MCF 10A (cell line): Measurements from ENCODE around the gene SLC46A2. TPM values are rescaled to one million over a fixed set of nuclear protein-coding genes. Genes with fewer than 3 reads are reported as not detected.
A peak's percentile ranks its signal among the peaks of the same experiment; 100 is the strongest.

Experiments
- BruUV-seq: library from RNA; stranded (reverse); fragments of 400-500 nt; replicated peaks from 2 replicates; lab custom pipeline; 2021; lab: Mats Ljungman, UMichigan
- CTCF ChIA-PET: fragments of 300-600 bp; sonication (Branson Sonifier 250); formaldehyde crosslinking; extraction: SDS; loops from one replicate; lab custom pipeline; 2021; ENCODE audit warnings: antibody characterized with exemption, inconsistent platforms; lab: Yijun Ruan, JAX
- POLR2A ChIA-PET: fragments of 300-600, 350-650 bp; sonication (Branson Sonifier 250); formaldehyde crosslinking; extraction: SDS; loops from one replicate; lab custom pipeline; 2020; ENCODE audit warnings: antibody characterized with exemption, inconsistent platforms; lab: Yijun Ruan, JAX
- DNase-seq: peaks from one replicate; pipeline ENCODE4 v3.0.0-alpha.2; 2018; ENCODE audit not compliant: unreplicated experiment
- H3K27ac Mint-ChIP-seq: one replicate; pipeline ENCODE4 v1.8.0; 2022; ENCODE audit warnings: mild to moderate bottlenecking, low read depth, mixed read lengths; ENCODE audit not compliant: unreplicated experiment
- H3K27me3 Mint-ChIP-seq: one replicate; pipeline ENCODE4 v1.8.0; 2022; ENCODE audit warnings: mixed read lengths; ENCODE audit not compliant: insufficient read depth, unreplicated experiment
- H3K36me3 Mint-ChIP-seq: one replicate; pipeline ENCODE4 v1.8.0; 2022; ENCODE audit warnings: mild to moderate bottlenecking, moderate library complexity, mixed read lengths; ENCODE audit not compliant: insufficient read depth, unreplicated experiment
- H3K4me1 Mint-ChIP-seq: one replicate; pipeline ENCODE4 v1.8.0; 2022; ENCODE audit warnings: mixed read lengths; ENCODE audit not compliant: insufficient read depth, unreplicated experiment
- H3K4me3 Mint-ChIP-seq: one replicate; pipeline ENCODE4 v1.8.0; 2022; ENCODE audit warnings: mild to moderate bottlenecking, moderate library complexity, mixed read lengths; ENCODE audit not compliant: unreplicated experiment
- H3K9me3 Mint-ChIP-seq: one replicate; pipeline ENCODE4 v1.8.0; 2022; ENCODE audit warnings: mixed read lengths; ENCODE audit not compliant: unreplicated experiment
- intact Hi-C: fragments of 100-400 bp; cut with micrococcal nuclease; formaldehyde crosslinking; loops from 2 replicates; pipeline ENCODE4 v1.14.1; 2022
- total RNA-seq: library from RNA; stranded (reverse); gene quantifications from 2 replicates; pipeline ENCODE4 v1.2.3, GENCODE V29; 2022
- TF ChIP-seq, protein P1 (sequence below): fragments of 200-600 bp; IDR thresholded peaks from one replicate; pipeline ENCODE4 v1.8.0; 2022; ENCODE audit warnings: antibody characterized with exemption, mild to moderate bottlenecking; ENCODE audit not compliant: unreplicated experiment

SLC46A2 gene
- total RNA-seq, 1 experiment from 2014 or later, result not detected

DNA sequence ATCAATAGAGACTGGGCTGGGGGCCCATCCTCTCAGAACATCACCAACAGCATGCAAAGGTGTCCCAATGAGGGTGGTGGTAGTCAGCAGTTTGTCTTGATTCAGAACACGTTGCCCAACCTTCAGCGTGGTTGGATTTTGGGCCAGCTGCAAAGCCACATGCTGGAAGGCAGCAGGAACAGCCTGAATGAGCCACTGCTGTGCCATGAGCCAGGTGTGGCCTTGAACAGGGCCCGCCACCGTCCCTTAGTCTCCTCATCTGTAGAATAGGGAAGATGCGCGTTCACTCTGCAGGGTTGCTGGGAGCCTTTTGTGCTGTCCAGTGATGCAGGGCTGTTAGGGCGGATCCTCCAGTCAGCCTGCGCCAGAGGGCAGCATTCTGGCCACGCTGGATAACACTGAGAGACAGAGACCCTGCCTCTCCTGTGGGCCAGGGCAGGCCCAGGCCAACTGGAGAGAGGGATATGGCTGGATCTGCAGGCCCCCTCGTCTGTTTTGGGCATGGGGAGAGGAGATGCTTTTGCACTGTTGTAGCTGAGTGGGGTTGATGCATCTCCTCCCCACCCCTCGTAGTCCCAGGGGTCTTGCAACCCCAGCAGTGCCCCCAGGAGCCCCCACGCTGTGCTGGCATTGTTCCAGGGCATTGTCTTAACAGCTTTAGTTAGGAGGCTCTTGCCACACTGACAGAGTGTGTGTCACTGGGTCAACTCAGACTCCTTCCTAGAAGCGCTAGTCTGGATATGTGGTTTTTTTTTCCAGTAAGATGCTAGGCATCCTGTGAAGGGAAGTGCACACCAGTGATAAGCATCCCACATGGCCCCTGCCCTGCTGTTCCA lies 42.1 kb downstream of the SLC46A2 start:
- Mint-ChIP-seq H3K4me3 (no peak overlapping the region), H3K27me3 (no peaks in the 10 kb centered on the region), H3K36me3 (peaks cover 12% of the 10 kb centered on the region), H3K4me1 (peaks cover 4% of the 10 kb centered on the region), H3K9me3 (no peaks in the 10 kb centered on the region), H3K27ac (no peak overlapping the region)
- TF ChIP-seq, protein P1, sequence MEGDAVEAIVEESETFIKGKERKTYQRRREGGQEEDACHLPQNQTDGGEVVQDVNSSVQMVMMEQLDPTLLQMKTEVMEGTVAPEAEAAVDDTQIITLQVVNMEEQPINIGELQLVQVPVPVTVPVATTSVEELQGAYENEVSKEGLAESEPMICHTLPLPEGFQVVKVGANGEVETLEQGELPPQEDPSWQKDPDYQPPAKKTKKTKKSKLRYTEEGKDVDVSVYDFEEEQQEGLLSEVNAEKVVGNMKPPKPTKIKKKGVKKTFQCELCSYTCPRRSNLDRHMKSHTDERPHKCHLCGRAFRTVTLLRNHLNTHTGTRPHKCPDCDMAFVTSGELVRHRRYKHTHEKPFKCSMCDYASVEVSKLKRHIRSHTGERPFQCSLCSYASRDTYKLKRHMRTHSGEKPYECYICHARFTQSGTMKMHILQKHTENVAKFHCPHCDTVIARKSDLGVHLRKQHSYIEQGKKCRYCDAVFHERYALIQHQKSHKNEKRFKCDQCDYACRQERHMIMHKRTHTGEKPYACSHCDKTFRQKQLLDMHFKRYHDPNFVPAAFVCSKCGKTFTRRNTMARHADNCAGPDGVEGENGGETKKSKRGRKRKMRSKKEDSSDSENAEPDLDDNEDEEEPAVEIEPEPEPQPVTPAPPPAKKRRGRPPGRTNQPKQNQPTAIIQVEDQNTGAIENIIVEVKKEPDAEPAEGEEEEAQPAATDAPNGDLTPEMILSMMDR, result no peak
- CTCF ChIA-PET, result no interaction called here
- no peak for DNase-seq
- intact Hi-C loops, result no loop called here
- POLR2A ChIA-PET, result no interaction called here
- no TSS peak for BruUV-seq

DNA sequence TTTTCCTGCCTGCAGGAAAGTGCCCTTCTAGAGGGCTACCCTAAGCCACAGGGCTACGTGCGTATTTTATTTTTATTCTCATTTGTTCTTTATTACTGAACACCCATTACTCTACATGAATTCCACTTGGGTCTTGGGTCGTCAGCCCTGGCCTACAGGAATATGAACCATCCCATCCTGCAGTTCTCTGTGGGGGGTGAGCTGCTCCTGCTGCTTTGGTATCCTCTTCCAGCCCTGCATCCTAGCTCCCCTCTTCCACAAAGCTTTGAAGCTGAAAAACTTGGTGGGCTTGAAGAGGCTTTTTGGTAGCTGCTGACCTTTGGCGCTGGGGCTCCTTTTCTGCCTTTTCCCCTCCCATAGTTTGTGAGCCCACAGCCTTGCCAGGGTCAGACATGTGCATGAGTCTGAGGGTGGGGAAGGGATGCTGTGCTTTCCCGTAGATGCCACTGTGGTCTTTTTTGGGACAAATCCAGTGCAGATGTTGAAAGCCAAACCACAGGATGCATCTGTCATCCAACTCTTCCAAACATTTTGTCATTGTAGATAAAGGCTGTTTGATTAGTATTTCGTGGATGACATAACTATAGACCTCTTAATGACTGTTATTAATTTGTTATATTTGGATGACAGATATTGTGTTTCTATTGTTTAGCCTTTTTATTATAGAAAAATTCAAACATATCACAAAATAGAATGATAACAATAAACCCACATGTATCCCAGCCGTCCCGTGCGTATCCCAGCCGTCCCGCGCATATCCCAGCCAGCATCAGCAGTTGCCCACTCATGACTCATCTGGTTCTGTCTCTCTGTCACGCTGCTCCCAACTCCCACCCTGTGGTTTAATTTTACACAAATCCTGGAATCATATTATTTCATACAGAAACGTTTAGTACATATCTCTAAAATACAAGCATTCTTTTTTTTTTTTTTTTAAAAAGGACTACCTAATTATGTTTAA lies 43.9 kb downstream of the SLC46A2 start:
- Mint-ChIP-seq H3K9me3 (no peaks in the 10 kb centered on the region), H3K36me3 (peaks cover 6% of the 10 kb centered on the region), H3K4me1 (peaks cover 4% of the 10 kb centered on the region), H3K27me3 (no peaks in the 10 kb centered on the region), H3K4me3 (no peak overlapping the region), H3K27ac (no peak overlapping the region)
- intact Hi-C loops, result no loop called here
- ChIA-PET CTCF (interaction anchor here (0.6 to 2.7 kb wide), 4 partner anchors 11 to 640 kb away, joined by 3 to 56 read pairs (median 8); no protein-coding TSS in a partner anchor), POLR2A (no interaction called here)
- DNase-seq, result no peak
- no TSS peak for BruUV-seq
- TF ChIP-seq, protein P1, result no peak

DNA sequence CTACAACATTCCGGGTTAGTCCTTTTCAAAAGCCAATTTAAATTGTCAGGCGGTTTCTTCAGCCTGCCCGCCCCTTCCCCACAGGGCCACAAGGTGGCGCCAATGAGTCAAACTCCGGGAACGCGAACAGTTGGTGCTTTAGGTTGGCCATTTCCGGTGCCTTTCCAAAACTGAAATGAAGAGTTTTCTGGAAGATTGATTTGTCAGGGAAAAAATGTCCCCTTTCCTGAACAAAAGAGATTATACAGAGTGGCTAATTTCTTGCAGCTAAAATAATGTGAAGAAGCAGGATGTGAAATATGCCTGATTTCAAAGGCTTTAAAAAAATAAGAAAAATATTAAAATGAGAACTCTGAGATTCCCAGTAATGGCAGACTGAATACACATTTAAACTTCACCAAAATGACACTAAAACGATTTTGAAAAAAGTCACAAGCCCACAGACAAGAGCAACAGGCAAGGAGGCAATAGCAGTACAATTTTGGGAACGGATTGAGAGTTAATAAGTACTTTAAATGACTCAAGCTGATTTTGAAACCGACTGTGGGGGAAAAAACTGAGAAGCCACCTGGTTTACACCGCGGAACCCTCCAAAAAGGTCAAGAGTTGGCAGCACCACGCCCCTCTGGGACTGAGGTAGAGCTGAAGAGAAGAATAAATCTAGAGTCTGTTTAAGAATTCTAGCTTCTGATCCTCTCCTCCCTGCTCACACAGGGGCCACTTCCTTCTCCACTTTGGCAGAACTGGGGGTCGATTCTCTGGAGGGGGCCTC lies 45.7 kb downstream of the SLC46A2 start:
- DNase-seq, result peak; percentile 70
- intact Hi-C loops, result loop anchor here (1.0 kb wide), 1 partner anchor 58 kb away; no protein-coding TSS in a partner anchor
- BruUV-seq, result no TSS peak
- Mint-ChIP-seq H3K27ac (peak overlapping the region; percentile 20), H3K4me1 (peaks cover 4% of the 10 kb centered on the region), H3K27me3 (no peaks in the 10 kb centered on the region), H3K4me3 (no peak overlapping the region), H3K9me3 (no peaks in the 10 kb centered on the region), H3K36me3 (peaks cover 4% of the 10 kb centered on the region)
- POLR2A ChIA-PET, result interaction anchor here (1.5 kb wide), 1 partner anchor 58 kb away, joined by 4 read pairs; no protein-coding TSS in a partner anchor
- TF ChIP-seq, protein P1, result peak; percentile 91
- CTCF ChIA-PET, result interaction anchor here (0.6 to 2.7 kb wide), 13 partner anchors 9 to 1895 kb away, joined by 3 to 56 read pairs (median 5); no protein-coding TSS in a partner anchor
